ENCODE data around the gene POU6F1.

DNA sequence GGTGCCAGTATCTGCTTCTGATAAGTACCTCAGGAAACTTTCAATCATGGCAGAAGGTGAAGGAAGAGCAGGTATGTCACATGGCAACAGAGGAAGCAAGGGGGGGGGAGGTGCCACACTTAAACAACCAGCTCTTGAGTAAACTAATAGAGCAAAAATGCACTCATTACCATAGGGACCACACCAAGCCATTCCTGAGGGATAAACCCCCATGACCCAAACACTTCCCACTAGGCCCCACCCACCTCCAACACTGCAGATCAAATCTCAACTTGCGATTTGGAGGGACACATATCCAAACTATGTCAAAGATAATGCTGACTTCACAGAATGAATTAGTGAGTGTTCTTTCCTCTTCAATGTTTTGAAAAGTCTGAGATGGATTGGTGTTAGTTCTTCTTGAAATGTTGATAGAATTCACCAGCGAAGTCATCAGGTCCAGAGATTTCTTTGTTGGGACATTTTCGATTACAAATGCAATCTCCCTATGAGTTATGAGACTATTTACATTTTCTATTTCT, 61.6 kb downstream of the POU6F1 start:
- TF ChIP-seq, protein P1, sequence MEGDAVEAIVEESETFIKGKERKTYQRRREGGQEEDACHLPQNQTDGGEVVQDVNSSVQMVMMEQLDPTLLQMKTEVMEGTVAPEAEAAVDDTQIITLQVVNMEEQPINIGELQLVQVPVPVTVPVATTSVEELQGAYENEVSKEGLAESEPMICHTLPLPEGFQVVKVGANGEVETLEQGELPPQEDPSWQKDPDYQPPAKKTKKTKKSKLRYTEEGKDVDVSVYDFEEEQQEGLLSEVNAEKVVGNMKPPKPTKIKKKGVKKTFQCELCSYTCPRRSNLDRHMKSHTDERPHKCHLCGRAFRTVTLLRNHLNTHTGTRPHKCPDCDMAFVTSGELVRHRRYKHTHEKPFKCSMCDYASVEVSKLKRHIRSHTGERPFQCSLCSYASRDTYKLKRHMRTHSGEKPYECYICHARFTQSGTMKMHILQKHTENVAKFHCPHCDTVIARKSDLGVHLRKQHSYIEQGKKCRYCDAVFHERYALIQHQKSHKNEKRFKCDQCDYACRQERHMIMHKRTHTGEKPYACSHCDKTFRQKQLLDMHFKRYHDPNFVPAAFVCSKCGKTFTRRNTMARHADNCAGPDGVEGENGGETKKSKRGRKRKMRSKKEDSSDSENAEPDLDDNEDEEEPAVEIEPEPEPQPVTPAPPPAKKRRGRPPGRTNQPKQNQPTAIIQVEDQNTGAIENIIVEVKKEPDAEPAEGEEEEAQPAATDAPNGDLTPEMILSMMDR (IDR thresholded peaks at IDR 0.05; ENCODE audit: low read depth, low read length): no peak
- TF ChIP-seq EZH2phosphoT487 (IDR thresholded peaks at IDR 0.05; ENCODE audit: low read depth): no peak
